ENCODE data around the gene VMP1. TPM values are rescaled to one million over a fixed set of nuclear protein-coding genes. Genes with fewer than 3 reads are reported as not detected.

The VMP1 gene
- total and polyA plus RNA-seq, 2 of the 13 experiments (the other 11 are each of a cell fraction or from before 2014, with no cell fraction given), result 186 to 271 TPM

- no peak for DNase-seq (ENCODE audit: low spot score)
- Histone ChIP-seq H3K4me1 (ENCODE audit: insufficient read depth, low read length) (no peaks in the 10 kb centered on the region), H3K79me2 (ENCODE audit: insufficient read depth, low read length) (no peaks in the 10 kb centered on the region), H3K4me2 (ENCODE audit: low read depth, low read length) (no peak overlapping the region), H3K9me3 (ENCODE audit: low read length) (no peaks in the 10 kb centered on the region), H3K9ac (ENCODE audit: insufficient read depth, low read depth, low read length) (no peak overlapping the region), H3K4me3 (replicated peaks in 1 of 3; ENCODE audit: insufficient read depth in 1 of 3, low read depth in 2 of 3, low read length in 3 of 3) (no peak overlapping the region), H3K36me3 (replicated peaks in 1 of 2; ENCODE audit: control insufficient read depth in 1 of 2, insufficient read depth in 2 of 2, low read length in 2 of 2) (peaks cover 14 to 45% of the 10 kb centered on the region in 2 experiments), H3K27me3 (ENCODE audit: control insufficient read depth in 1 of 2, insufficient read depth in 2 of 2, low read length in 2 of 2) (no peaks in the 10 kb centered on the region), H2AFZ (ENCODE audit: low read length) (no peak overlapping the region), H4K20me1 (ENCODE audit: insufficient read depth, low read length) (no peaks in the 10 kb centered on the region), H3K27ac (ENCODE audit: extremely low read length, insufficient read depth, low read length) (no peak overlapping the region)
- no peak for TF ChIP-seq HNRNPL (IDR thresholded peaks at IDR 0.05; ENCODE audit: low read depth, low read length)
- no peak for TF ChIP-seq GMEB2 (CRISPR knock-in tag; IDR thresholded peaks at IDR 0.05; ENCODE audit: low read depth)
- TF ChIP-seq REST (IDR thresholded peaks at IDR 0.05; ENCODE audit: borderline replicate concordance in 1 of 2, low read depth in 1 of 2, low read length in 2 of 2), result no peak
- TF ChIP-seq ZNF879 (CRISPR knock-in tag; IDR thresholded peaks at IDR 0.05), result no peak
- no peak for TF ChIP-seq ZBTB38 (CRISPR knock-in tag; IDR thresholded peaks at IDR 0.05)
- BruUV-seq (replicated peaks), result no TSS peak
- intact Hi-C loops (cut with micrococcal nuclease; ENCODE audit: unreplicated experiment) (no loop called here), in situ Hi-C loops (cut with HindIII; ENCODE audit: extremely low pct_ligation_motif_present, low pct_unique_long_range_greater_than_20kb) (no loop called here)
- ChIA-PET POLR2A (no interaction called here), CTCF (ENCODE audit: low intra/inter-chr PET ratio, low total read pairs) (no interaction called here)
- no peak for ATAC-seq
- 94% methylated on average over 3 of the region's 3 CpGs for WGBS (ENCODE audit: low lambda C conversion rate)
- FAIRE-seq, result no peak
Measured at GRCh38 chr17:59878624-59879023, 171.2 kb downstream of the VMP1 start.
